ENCODE results near the gene EOLA2. TPM values are rescaled to one million over a fixed set of nuclear protein-coding genes. Genes with fewer than 3 reads are reported as not detected.

The EOLA2 gene
- total RNA-seq (2021) (30.5 to 41.2 TPM (median 31.5 TPM) in 3 replicates), Bru-seq, nascent RNA (percentile 65 among the genes with signal in this experiment)
- long read RNA-seq, experiment 1, transcript CXorf40B-203 (5 exons, 1,653 nt) = major isoform, 28 of 68 reads
- long read RNA-seq, experiment 1, transcript CXorf40B-205 (6 exons, 1,440 nt) = minor isoform, 10 of 68 reads
- long read RNA-seq, experiment 1, partial matches to known transcripts = 11 of 68 reads
- long read RNA-seq, experiment 1, other reads (novel, unspliced or antisense) = 14 of 68 reads
- long read RNA-seq, experiment 2, transcript CXorf40B-203 (5 exons, 1,653 nt) = major isoform, 7 of 25 reads
- long read RNA-seq, experiment 2, partial matches to known transcripts = 4 of 25 reads
- long read RNA-seq, experiment 2, other reads (novel, unspliced or antisense) = 11 of 25 reads
- long read RNA-seq, experiment 3, transcript CXorf40B-205 (6 exons, 1,440 nt) = minor isoform, 5 of 78 reads
- long read RNA-seq, experiment 3, transcript CXorf40B-203 (5 exons, 1,653 nt) = major isoform, 34 of 78 reads
- long read RNA-seq, experiment 3, transcript CXorf40B-202 (5 exons, 1,316 nt) = minor isoform, 7 of 78 reads
- long read RNA-seq, experiment 3, partial matches to known transcripts = 19 of 78 reads
- long read RNA-seq, experiment 3, other reads (novel, unspliced or antisense) = 11 of 78 reads

- DNase-seq (ENCODE audit: low spot score) (peak; percentile 80), ATAC-seq (peak; percentile 41)
- POLR2A ChIA-PET = interaction anchor here (0.6 to 1.9 kb wide), 2 partner anchors 398 to 399 kb away, joined by 4 to 6 read pairs; partner anchors contain the start of gene EOLA1
- Mint-ChIP-seq H3K36me3 (no peaks in the 10 kb centered on the region; the same call in 1 of the 2 replicates), H3K4me1 (0 out of 2 replicates have a peak, but pooled peaks cover 2% of the 10 kb centered on the region), H3K27me3 (ENCODE audit: low read depth) (no peaks in the 10 kb centered on the region), H3K4me3 (peak within 1 kb of the TSS; percentile 77), H3K27ac (peak within 1 kb of the TSS; percentile 99), H3K9me3 (no peaks in the 10 kb centered on the region)
- CTCF ChIA-PET = interaction anchor here (0.6 to 3.7 kb wide), 24 partner anchors 10 to 754 kb away, joined by 3 to 22 read pairs (median 4); partner anchors contain the start of genes EOLA1, MAGEA8, MAMLD1 and MTM1
- TF ChIP-seq CBFB (CRISPR knock-in tag; IDR thresholded peaks at IDR 0.05; ENCODE audit: low read depth) (0 out of 2 replicates have a peak, but pooled peaks have one; percentile 21), SP1 (CRISPR knock-in tag; conservative IDR thresholded peaks at IDR 0.05) (peak; percentile 82), ZNF263 (CRISPR knock-in tag; IDR thresholded peaks at IDR 0.05; ENCODE audit: low read depth) (no peak), HMGXB4 (CRISPR knock-in tag; IDR thresholded peaks at IDR 0.05) (no peak), ELF4 (CRISPR knock-in tag; IDR thresholded peaks at IDR 0.05; ENCODE audit: low read depth) (no peak), FOXP1 (CRISPR knock-in tag; IDR thresholded peaks at IDR 0.05; ENCODE audit: borderline replicate concordance) (no peak), TP53 (CRISPR knock-in tag; IDR thresholded peaks at IDR 0.05) (no peak), CTCF (IDR thresholded peaks at IDR 0.05) (0 out of 2 replicates have a peak, but pooled peaks have one; percentile 34), NFATC4 (CRISPR knock-in tag; IDR thresholded peaks at IDR 0.05) (no peak), FOXK1 (CRISPR knock-in tag; IDR thresholded peaks at IDR 0.05) (peak; percentile 84), CREM (CRISPR knock-in tag; IDR thresholded peaks at IDR 0.05) (peak; percentile 82; the same call in 1 of the 2 replicates)
Measured at GRCh38 chrX:149938427-149938880, at the start of gene EOLA2. EOLA2 (minus strand) TSS chrX:149938491; CDS start chrX:149933874, 4,617 bp downstream.

- Mint-ChIP-seq H3K4me3 (no peak overlapping the region), H3K9me3 (no peaks in the 10 kb centered on the region), H3K27ac (no peak overlapping the region), H3K27me3 (ENCODE audit: low read depth) (no peaks in the 10 kb centered on the region), H3K36me3 (no peaks in the 10 kb centered on the region), H3K4me1 (peaks cover 3% of the 10 kb centered on the region; the same call in 1 of the 2 replicates)
- ChIA-PET CTCF (no interaction called here), POLR2A (no interaction called here)
- TF ChIP-seq NR2C2 (CRISPR knock-in tag; IDR thresholded peaks at IDR 0.05) (no peak), ZNF416 (CRISPR knock-in tag; IDR thresholded peaks at IDR 0.05) (no peak), ESRRA (CRISPR knock-in tag; IDR thresholded peaks at IDR 0.05; ENCODE audit: borderline replicate concordance) (no peak), GTF2I (CRISPR knock-in tag; conservative IDR thresholded peaks at IDR 0.05) (no peak), FOXP1 (CRISPR knock-in tag; IDR thresholded peaks at IDR 0.05; ENCODE audit: borderline replicate concordance) (no peak), MXD4 (CRISPR knock-in tag; IDR thresholded peaks at IDR 0.05; ENCODE audit: borderline replicate concordance) (no peak), CDX4 (CRISPR knock-in tag; IDR thresholded peaks at IDR 0.05; ENCODE audit: borderline replicate concordance) (no peak)
- ATAC-seq (no peak), DNase-seq (ENCODE audit: low spot score) (no peak)
Measured at GRCh38 chrX:149987613-149988012, 49.3 kb upstream of the EOLA2 start.

Data from WTC11 (cell line).